Measurements from ENCODE around the gene MOGAT3.

MOGAT3 gene
- 0 reads per million in 3 donors for total RNA-seq

- no peak for DNase-seq
- H3K36me3 ChIP-seq (ENCODE audit: control insufficient read depth, insufficient read depth, low read length) = peaks cover under 1% of the 10 kb centered on the region
- peaks cover 5% of the 10 kb centered on the region for H3K4me1 ChIP-seq (ENCODE audit: control insufficient read depth, insufficient read depth, low read length, poor library complexity, severe bottlenecking)
- H3K27ac ChIP-seq (ENCODE audit: insufficient read depth, low read length, poor library complexity, severe bottlenecking) = no peak within 1 kb of the TSS
- no peak within 1 kb of the TSS for H3K4me3 ChIP-seq (ENCODE audit: insufficient read depth, low read depth, low read length, poor library complexity, severe bottlenecking)
- H3K9me3 ChIP-seq (ENCODE audit: control insufficient read depth, low read length) = no peaks in the 10 kb centered on the region
- H3K27me3 ChIP-seq (replicated peaks; ENCODE audit: control insufficient read depth, insufficient read depth, low read length, poor library complexity, severe bottlenecking) = peaks cover 23% of the 10 kb centered on the region
Measured at GRCh38 chr7:101200862-101201599, at the start of gene MOGAT3. Gene MOGAT3, minus strand, starts transcription at chr7:101201036. Its CDS starts 182 bp downstream, at chr7:101200854.

GRCh38 chr7:101250324-101250723 is 49.5 kb upstream of the MOGAT3 start:
- Histone ChIP-seq H3K4me1 (ENCODE audit: control insufficient read depth, insufficient read depth, low read length, poor library complexity, severe bottlenecking) (peaks cover 16% of the 10 kb centered on the region), H3K9me3 (ENCODE audit: control insufficient read depth, low read length) (no peaks in the 10 kb centered on the region), H3K27me3 (replicated peaks; ENCODE audit: control insufficient read depth, insufficient read depth, low read length, poor library complexity, severe bottlenecking) (no peaks in the 10 kb centered on the region), H3K27ac (ENCODE audit: insufficient read depth, low read length, poor library complexity, severe bottlenecking) (no peak overlapping the region), H3K4me3 (ENCODE audit: insufficient read depth, low read depth, low read length, poor library complexity, severe bottlenecking) (no peak overlapping the region), H3K36me3 (ENCODE audit: control insufficient read depth, insufficient read depth, low read length) (no peaks in the 10 kb centered on the region)
- DNase-seq = no peak

- H3K27me3 ChIP-seq (replicated peaks; ENCODE audit: control insufficient read depth, insufficient read depth, low read length, poor library complexity, severe bottlenecking) = no peaks in the 10 kb centered on the region
- no peaks in the 10 kb centered on the region for H3K9me3 ChIP-seq (ENCODE audit: control insufficient read depth, low read length)
- no peak overlapping the region for H3K27ac ChIP-seq (ENCODE audit: insufficient read depth, low read length, poor library complexity, severe bottlenecking)
- DNase-seq = no peak
- peaks cover 26% of the 10 kb centered on the region for H3K4me1 ChIP-seq (ENCODE audit: control insufficient read depth, insufficient read depth, low read length, poor library complexity, severe bottlenecking)
- H3K4me3 ChIP-seq (ENCODE audit: insufficient read depth, low read depth, low read length, poor library complexity, severe bottlenecking) = no peak overlapping the region
- no peaks in the 10 kb centered on the region for H3K36me3 ChIP-seq (ENCODE audit: control insufficient read depth, insufficient read depth, low read length)
Measured at GRCh38 chr7:101248276-101248675, 47.4 kb upstream of the MOGAT3 start.

- H3K27ac ChIP-seq (ENCODE audit: insufficient read depth, low read length, poor library complexity, severe bottlenecking) = peak overlapping the region; percentile 80
- H3K36me3 ChIP-seq (ENCODE audit: control insufficient read depth, insufficient read depth, low read length) = peaks cover 9% of the 10 kb centered on the region
Measured at GRCh38 chr7:101245147-101245668, 44.4 kb upstream of the MOGAT3 start.

GRCh38 chr7:101244375-101245146 is 43.7 kb upstream of the MOGAT3 start, which contains the start of gene FIS1:
Gene FIS1, minus strand, starts transcription at chr7:101245081. Its CDS starts 77 bp downstream, at chr7:101245004.
- DNase-seq = peak; percentile 78 to 88 (median 88)
- peak within 1 kb of the TSS; percentile 80 for H3K27ac ChIP-seq (ENCODE audit: insufficient read depth, low read length, poor library complexity, severe bottlenecking)
- H3K36me3 ChIP-seq (ENCODE audit: control insufficient read depth, insufficient read depth, low read length) = peaks cover 15% of the 10 kb centered on the region
- H3K4me3 ChIP-seq (ENCODE audit: insufficient read depth, low read depth, low read length, poor library complexity, severe bottlenecking) = peak within 1 kb of the TSS; percentile 74
- no peaks in the 10 kb centered on the region for H3K9me3 ChIP-seq (ENCODE audit: control insufficient read depth, low read length)
- peaks cover 13% of the 10 kb centered on the region for H3K4me1 ChIP-seq (ENCODE audit: control insufficient read depth, insufficient read depth, low read length, poor library complexity, severe bottlenecking)
- H3K27me3 ChIP-seq (replicated peaks; ENCODE audit: control insufficient read depth, insufficient read depth, low read length, poor library complexity, severe bottlenecking) = no peaks in the 10 kb centered on the region

More at GRCh38 chr7:101245147-101245668, 44.4 kb upstream of the MOGAT3 start:
- no peaks in the 10 kb centered on the region for H3K27me3 ChIP-seq (replicated peaks; ENCODE audit: control insufficient read depth, insufficient read depth, low read length, poor library complexity, severe bottlenecking)
- no peak for DNase-seq
- H3K4me1 ChIP-seq (ENCODE audit: control insufficient read depth, insufficient read depth, low read length, poor library complexity, severe bottlenecking) = peaks cover 13% of the 10 kb centered on the region
- H3K9me3 ChIP-seq (ENCODE audit: control insufficient read depth, low read length) = no peaks in the 10 kb centered on the region
- H3K4me3 ChIP-seq (ENCODE audit: insufficient read depth, low read depth, low read length, poor library complexity, severe bottlenecking) = peak overlapping the region; percentile 74

- Histone ChIP-seq H3K9me3 (ENCODE audit: control insufficient read depth, low read length) (no peaks in the 10 kb centered on the region), H3K27me3 (replicated peaks; ENCODE audit: control insufficient read depth, insufficient read depth, low read length, poor library complexity, severe bottlenecking) (no peaks in the 10 kb centered on the region), H3K4me1 (ENCODE audit: control insufficient read depth, insufficient read depth, low read length, poor library complexity, severe bottlenecking) (peaks cover 13% of the 10 kb centered on the region), H3K4me3 (ENCODE audit: insufficient read depth, low read depth, low read length, poor library complexity, severe bottlenecking) (peak overlapping the region; percentile 74), H3K36me3 (ENCODE audit: control insufficient read depth, insufficient read depth, low read length) (peaks cover 22% of the 10 kb centered on the region), H3K27ac (ENCODE audit: insufficient read depth, low read length, poor library complexity, severe bottlenecking) (peak overlapping the region; percentile 80)
- DNase-seq = no peak
Measured at GRCh38 chr7:101243646-101244374, 43.0 kb upstream of the MOGAT3 start.

GRCh38 chr7:101241443-101242349 is 40.9 kb upstream of the MOGAT3 start:
- no peak overlapping the region for H3K27ac ChIP-seq (ENCODE audit: insufficient read depth, low read length, poor library complexity, severe bottlenecking)
- peaks cover 13% of the 10 kb centered on the region for H3K4me1 ChIP-seq (ENCODE audit: control insufficient read depth, insufficient read depth, low read length, poor library complexity, severe bottlenecking)
- H3K4me3 ChIP-seq (ENCODE audit: insufficient read depth, low read depth, low read length, poor library complexity, severe bottlenecking) = no peak overlapping the region
- H3K27me3 ChIP-seq (replicated peaks; ENCODE audit: control insufficient read depth, insufficient read depth, low read length, poor library complexity, severe bottlenecking) = no peaks in the 10 kb centered on the region
- H3K36me3 ChIP-seq (ENCODE audit: control insufficient read depth, insufficient read depth, low read length) = peaks cover 38% of the 10 kb centered on the region
- no peaks in the 10 kb centered on the region for H3K9me3 ChIP-seq (ENCODE audit: control insufficient read depth, low read length)
- DNase-seq = no peak

GRCh38 chr7:101241015-101241363 is 40.2 kb upstream of the MOGAT3 start:
- peaks cover 13% of the 10 kb centered on the region for H3K4me1 ChIP-seq (ENCODE audit: control insufficient read depth, insufficient read depth, low read length, poor library complexity, severe bottlenecking)
- H3K36me3 ChIP-seq (ENCODE audit: control insufficient read depth, insufficient read depth, low read length) = peaks cover 38% of the 10 kb centered on the region
- no peak for DNase-seq
- no peak overlapping the region for H3K27ac ChIP-seq (ENCODE audit: insufficient read depth, low read length, poor library complexity, severe bottlenecking)
- H3K27me3 ChIP-seq (replicated peaks; ENCODE audit: control insufficient read depth, insufficient read depth, low read length, poor library complexity, severe bottlenecking) = no peaks in the 10 kb centered on the region
- H3K4me3 ChIP-seq (ENCODE audit: insufficient read depth, low read depth, low read length, poor library complexity, severe bottlenecking) = no peak overlapping the region
- H3K9me3 ChIP-seq (ENCODE audit: control insufficient read depth, low read length) = no peaks in the 10 kb centered on the region

Data from effector memory CD4-positive, alpha-beta T cell (primary cell).